Astrocyte (in vitro differentiated cells and primary cell): ENCODE data around the gene CPLX1. TPM values are rescaled to one million over a fixed set of nuclear protein-coding genes. Genes with fewer than 3 reads are reported as not detected.

Source experiments
- DNase-seq: peaks from one replicate; pipeline ENCODE4 v3.0.0-alpha.2; 2010; ENCODE audit warnings: low read depth
- FAIRE-seq: peaks from 2 replicates; lab custom pipeline; 2011; peaks lifted over from hg19 to GRCh38; lab: Jason Lieb, UNC
- H2AFZ ChIP-seq: 2 replicates; pipeline ENCODE4 v1.6.0; 2012; ENCODE audit warnings: low read depth, low read length, inconsistent platforms
- H3K27ac ChIP-seq: 2 replicates; pipeline ENCODE4 v1.5.1; 2011; ENCODE audit warnings: low read depth, low read length, inconsistent platforms
- H3K27me3 ChIP-seq: 2 replicates; pipeline ENCODE4 v1.6.0; 2011; ENCODE audit warnings: low read length, inconsistent platforms; ENCODE audit not compliant: insufficient read depth
- H3K36me3 ChIP-seq: 2 replicates; pipeline ENCODE4 v1.5.1; 2011; ENCODE audit warnings: low read length, inconsistent platforms; ENCODE audit not compliant: insufficient read depth
- H3K4me1 ChIP-seq: 2 replicates; pipeline ENCODE4 v1.5.1; 2011; ENCODE audit warnings: low read length, inconsistent platforms; ENCODE audit not compliant: insufficient read depth
- H3K4me2 ChIP-seq: 2 replicates; pipeline ENCODE4 v1.6.0; 2012; ENCODE audit warnings: low read length, inconsistent platforms
- H3K4me3 ChIP-seq: 2 replicates; pipeline ENCODE4 v1.5.1; 2011; ENCODE audit warnings: low read depth, mild to moderate bottlenecking, low read length, inconsistent platforms; ENCODE audit not compliant: insufficient read depth
- H3K79me2 ChIP-seq: 2 replicates; pipeline ENCODE4 v1.6.0; 2012; ENCODE audit warnings: mild to moderate bottlenecking, low read length, inconsistent platforms; ENCODE audit not compliant: insufficient read depth
- H3K9ac ChIP-seq: 2 replicates; pipeline ENCODE4 v1.6.0; 2012; ENCODE audit warnings: mild to moderate bottlenecking, low read length, inconsistent platforms
- H3K9me3 ChIP-seq: 2 replicates; pipeline ENCODE4 v1.5.1; 2012; ENCODE audit warnings: low read depth, mild to moderate bottlenecking, low read length, inconsistent platforms; ENCODE audit not compliant: insufficient read depth
- H4K20me1 ChIP-seq: 2 replicates; pipeline ENCODE4 v1.6.0; 2012; ENCODE audit warnings: low read length, inconsistent platforms; ENCODE audit not compliant: insufficient read depth
- H3K27ac Mint-ChIP-seq: one replicate; pipeline ENCODE4 v1.8.0; 2021; ENCODE audit warnings: mild to moderate bottlenecking, mixed read lengths; ENCODE audit not compliant: unreplicated experiment
- H3K27me3 Mint-ChIP-seq: one replicate; pipeline ENCODE4 v1.8.0; 2021; ENCODE audit warnings: low read depth, mixed read lengths; ENCODE audit not compliant: unreplicated experiment
- H3K36me3 Mint-ChIP-seq: one replicate; pipeline ENCODE4 v1.8.0; 2021; ENCODE audit warnings: low read depth, mixed read lengths; ENCODE audit not compliant: unreplicated experiment
- H3K4me1 Mint-ChIP-seq: one replicate; pipeline ENCODE4 v1.8.0; 2021; ENCODE audit warnings: low read depth, mixed read lengths; ENCODE audit not compliant: unreplicated experiment
- H3K4me3 Mint-ChIP-seq: one replicate; pipeline ENCODE4 v1.8.0; 2021; ENCODE audit warnings: mild to moderate bottlenecking, moderate library complexity, mixed read lengths; ENCODE audit not compliant: unreplicated experiment
- H3K9me3 Mint-ChIP-seq: one replicate; pipeline ENCODE4 v1.8.0; 2021; ENCODE audit warnings: mild to moderate bottlenecking, mixed read lengths; ENCODE audit not compliant: unreplicated experiment
- CTCF ChIP-seq: IDR thresholded peaks from 2 replicates; pipeline ENCODE4 v1.5.1; 2011; ENCODE audit warnings: low read depth, mild to moderate bottlenecking, inconsistent platforms, low read length, moderate library complexity; ENCODE audit not compliant: insufficient read depth
- EZH2 ChIP-seq: IDR thresholded peaks from 2 replicates; pipeline ENCODE4 v1.6.1; 2012; ENCODE audit warnings: mild to moderate bottlenecking, low read length, inconsistent platforms; ENCODE audit not compliant: insufficient read depth
- total RNA-seq: library from RNA; stranded (reverse); gene quantifications from 2 replicates; pipeline ENCODE4 v1.2.1, GENCODE V29; 2021

Gene CPLX1
- total RNA-seq, 1 donor from 2014 or later, result 1.9 TPM

- peaks cover 97% of the 10 kb centered on the region for H4K20me1 ChIP-seq
- H3K27me3 Mint-ChIP-seq, result no peaks in the 10 kb centered on the region
- H2AFZ ChIP-seq, result no peak overlapping the region
- no peak overlapping the region for H3K4me3 ChIP-seq
- FAIRE-seq (no peak), DNase-seq (peak; percentile 46)
- no peaks in the 10 kb centered on the region for H3K9me3 Mint-ChIP-seq
- peaks cover 50% of the 10 kb centered on the region for H3K79me2 ChIP-seq
- peak overlapping the region; percentile 86 for H3K27ac Mint-ChIP-seq
- peaks cover 12% of the 10 kb centered on the region for H3K4me1 ChIP-seq
- H3K4me1 Mint-ChIP-seq, result peaks cover 31% of the 10 kb centered on the region
- no peak overlapping the region for H3K4me2 ChIP-seq
- H3K27ac ChIP-seq, result peak overlapping the region; percentile 25
- no peak overlapping the region for H3K9ac ChIP-seq
- H3K36me3 Mint-ChIP-seq, result peaks cover 14% of the 10 kb centered on the region
- peak overlapping the region; percentile 12 for H3K4me3 Mint-ChIP-seq
- H3K9me3 ChIP-seq, result no peaks in the 10 kb centered on the region
- no peaks in the 10 kb centered on the region for H3K27me3 ChIP-seq
- H3K36me3 ChIP-seq, result peaks cover 29% of the 10 kb centered on the region
- TF ChIP-seq CTCF, result no peak
- TF ChIP-seq EZH2, result no peak
These were observed 59.8 kb downstream of the CPLX1 start for GRCh38 chr4:766152-766515.

GRCh38 chr4:764405-765169 lies 61.3 kb downstream of the CPLX1 start:
- Histone ChIP-seq H3K27me3 (no peaks in the 10 kb centered on the region), H3K9ac (no peak overlapping the region), H3K4me1 (peaks cover 12% of the 10 kb centered on the region), H4K20me1 (peaks cover 94% of the 10 kb centered on the region), H3K79me2 (peaks cover 37% of the 10 kb centered on the region), H3K9me3 (no peaks in the 10 kb centered on the region), H3K27ac (no peak overlapping the region), H2AFZ (no peak overlapping the region), H3K4me3 (no peak overlapping the region), H3K4me2 (no peak overlapping the region), H3K36me3 (peaks cover 23% of the 10 kb centered on the region)
- H3K27me3 Mint-ChIP-seq, result no peaks in the 10 kb centered on the region
- H3K36me3 Mint-ChIP-seq, result peaks cover 18% of the 10 kb centered on the region
- FAIRE-seq, result no peak
- H3K27ac Mint-ChIP-seq, result peak overlapping the region; percentile 72
- TF ChIP-seq CTCF (no peak), EZH2 (no peak)
- no peak overlapping the region for H3K4me3 Mint-ChIP-seq
- no peak for DNase-seq
- peaks cover 32% of the 10 kb centered on the region for H3K4me1 Mint-ChIP-seq
- no peaks in the 10 kb centered on the region for H3K9me3 Mint-ChIP-seq

DNA sequence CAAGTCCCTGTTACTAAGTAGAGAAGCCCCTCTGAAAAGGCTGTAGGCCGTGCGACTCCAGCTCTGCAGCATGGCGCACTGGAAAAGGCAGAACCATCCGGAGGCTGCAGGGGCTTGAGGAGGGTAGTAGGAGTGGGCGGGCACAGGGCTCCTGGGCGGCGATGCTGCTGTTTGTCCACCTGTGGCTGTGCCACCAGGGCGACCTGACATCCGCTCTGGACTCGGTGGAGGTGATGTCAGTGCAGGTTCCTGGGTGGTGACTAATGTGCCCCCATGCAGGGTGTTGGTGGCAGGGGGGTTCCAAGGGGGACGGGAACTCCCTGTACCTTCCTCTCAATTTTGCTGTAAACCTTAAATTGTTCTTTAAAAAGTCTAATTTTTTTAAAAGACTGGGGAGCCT lies 62.0 kb downstream of the CPLX1 start:
- Mint-ChIP-seq H3K4me3 (no peak overlapping the region), H3K36me3 (peaks cover 18% of the 10 kb centered on the region), H3K27ac (no peak overlapping the region), H3K9me3 (no peaks in the 10 kb centered on the region), H3K4me1 (peaks cover 32% of the 10 kb centered on the region), H3K27me3 (no peaks in the 10 kb centered on the region)
- DNase-seq (no peak), FAIRE-seq (no peak)
- no peaks in the 10 kb centered on the region for H3K27me3 ChIP-seq
- H3K27ac ChIP-seq, result no peak overlapping the region
- peaks cover 20% of the 10 kb centered on the region for H3K36me3 ChIP-seq
- H3K4me2 ChIP-seq, result no peak overlapping the region
- no peak for TF ChIP-seq EZH2
- no peak for TF ChIP-seq CTCF
- no peaks in the 10 kb centered on the region for H3K9me3 ChIP-seq
- H3K79me2 ChIP-seq, result peaks cover 31% of the 10 kb centered on the region
- H4K20me1 ChIP-seq, result peaks cover 88% of the 10 kb centered on the region
- H3K4me3 ChIP-seq, result no peak overlapping the region
- no peak overlapping the region for H2AFZ ChIP-seq
- peaks cover 12% of the 10 kb centered on the region for H3K4me1 ChIP-seq
- no peak overlapping the region for H3K9ac ChIP-seq
